ENCODE data around the gene OXCT2.
"Not testable (repeated sequence)": the region's sequence is repeated elsewhere in the genome, so short reads cannot be mapped to it uniquely, and the experiment has no call there.

The OXCT2 gene

GRCh38 chr1:39763619-39764374 is 7.4 kb downstream of the OXCT2 start:
- DNase-seq (ENCODE audit: low read depth in 2 of 3, low spot score in 1 of 3): not testable (repeated sequence)

DNA sequence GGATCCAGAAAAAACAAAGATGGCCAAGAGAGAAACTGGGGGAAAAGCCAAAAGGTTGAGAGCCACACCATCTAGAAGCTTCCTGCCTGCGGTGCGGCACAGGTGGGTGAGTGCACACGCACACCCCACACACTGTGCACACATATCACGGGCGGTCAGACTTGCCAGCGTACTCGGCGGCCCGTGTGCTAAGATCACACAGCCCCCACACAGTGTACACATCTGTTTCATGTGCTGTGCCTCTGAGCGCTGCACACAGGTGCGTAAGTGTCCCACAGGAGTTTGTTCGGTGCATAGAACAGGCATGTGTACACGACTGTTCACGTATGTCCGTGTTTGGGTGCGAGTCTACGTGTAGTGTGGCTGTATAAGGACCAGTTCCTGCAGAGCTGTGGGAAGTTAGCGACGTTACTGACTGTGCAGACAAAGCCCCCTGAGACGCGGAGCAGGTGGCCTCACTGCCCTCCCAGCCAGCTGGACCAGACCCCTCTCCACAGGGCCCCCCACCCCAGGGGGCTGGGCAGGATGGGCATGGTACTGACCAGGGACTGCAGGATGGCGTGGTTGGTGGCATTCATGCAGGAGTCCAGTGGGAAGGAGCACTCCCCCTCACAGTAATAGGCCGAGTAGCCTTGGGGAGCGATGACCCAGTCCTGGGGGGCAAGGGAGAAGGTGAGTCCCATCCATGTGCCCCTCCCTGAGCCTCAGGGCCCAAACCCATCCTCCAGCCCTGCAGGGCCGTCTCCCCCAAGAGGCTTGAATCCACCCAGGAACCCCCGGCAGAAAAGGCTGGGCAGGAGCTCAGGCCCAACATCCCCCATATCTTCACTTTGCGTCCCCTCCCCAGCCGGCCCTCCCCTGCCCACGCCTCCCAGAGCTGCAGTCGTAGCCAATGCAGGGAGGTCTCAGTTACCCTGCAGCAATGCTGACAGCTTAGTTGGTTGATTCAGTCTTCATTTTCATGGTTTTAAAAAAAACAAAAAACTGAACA is 8.3 kb downstream of the OXCT2 start:
- no peak for DNase-seq (ENCODE audit: low read depth in 2 of 3, low spot score in 1 of 3)

- DNase-seq (ENCODE audit: low read depth in 2 of 3, low spot score in 1 of 3): no peak
Observed at GRCh38 chr1:39761557-39762260, 9.4 kb downstream of the OXCT2 start.

DNA sequence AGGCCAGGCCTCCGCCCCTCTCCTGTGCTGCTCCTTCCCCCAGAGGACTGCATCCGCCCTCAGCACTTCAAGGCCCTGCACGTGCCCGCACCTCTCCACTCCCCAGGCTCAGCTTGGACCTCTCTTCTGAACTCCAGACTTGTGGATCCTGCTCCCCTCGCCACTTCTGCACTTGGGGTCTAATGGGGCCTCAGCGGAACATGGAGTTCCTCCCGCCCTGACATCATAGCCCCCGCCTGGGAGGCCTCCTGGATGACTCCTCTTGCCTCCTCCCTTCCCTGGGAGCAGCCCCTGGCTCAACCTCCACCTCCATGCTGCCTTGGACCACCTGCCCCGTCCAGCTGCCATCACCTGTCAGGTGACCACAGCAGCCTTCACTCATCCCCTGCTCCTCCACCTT is 10.1 kb downstream of the OXCT2 start:
- DNase-seq (ENCODE audit: low read depth in 2 of 3, low spot score in 1 of 3): no peak

DNA sequence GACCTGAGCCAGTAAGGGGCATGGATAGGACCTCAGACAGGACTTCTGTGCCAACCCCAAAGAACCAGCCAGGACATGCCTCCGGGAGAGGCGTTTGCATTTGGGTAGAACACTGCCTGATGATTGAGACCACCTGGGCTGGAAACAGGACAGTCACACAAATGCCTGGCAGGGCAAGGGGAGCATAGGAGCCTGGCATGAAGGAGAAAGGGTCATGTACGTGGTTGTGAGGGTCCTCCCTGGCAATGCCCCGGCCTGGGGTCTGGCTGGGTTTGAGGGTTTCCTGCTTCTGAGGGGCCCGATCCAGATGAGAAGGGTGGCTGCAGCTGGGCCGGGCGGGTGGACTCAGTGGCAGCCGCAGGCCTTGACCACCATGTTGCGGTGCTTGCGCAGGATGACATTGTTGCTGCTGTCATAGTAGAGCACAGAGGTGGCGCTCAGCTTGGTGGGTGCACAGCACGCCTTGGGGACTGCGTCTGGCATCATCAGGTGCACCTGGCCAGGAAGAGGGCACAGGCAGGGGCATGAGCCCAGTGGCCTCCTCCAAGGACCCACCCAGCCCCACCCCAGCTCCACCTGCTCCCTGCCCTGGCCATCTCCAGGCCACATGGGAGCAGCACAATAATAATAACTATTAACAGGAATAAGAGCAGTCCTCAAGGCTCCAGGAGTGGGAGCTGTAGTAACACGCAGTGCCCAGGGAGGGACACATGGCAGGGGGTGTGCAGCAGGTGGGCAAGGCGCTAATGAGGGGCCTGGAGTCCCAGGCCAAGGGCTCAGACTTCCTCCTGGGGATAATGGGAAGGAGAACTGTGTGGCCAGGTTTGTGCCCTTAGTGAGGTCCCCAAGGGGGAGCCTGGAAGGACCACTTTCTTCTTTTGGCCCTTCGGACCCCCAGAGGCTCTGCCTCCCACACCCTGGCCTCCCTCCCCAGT is 10.8 kb downstream of the OXCT2 start:
- DNase-seq (ENCODE audit: low read depth in 2 of 3, low spot score in 1 of 3): no peak

- DNase-seq (ENCODE audit: low read depth in 2 of 3, low spot score in 1 of 3): no peak
Observed at GRCh38 chr1:39759436-39759726, 11.8 kb downstream of the OXCT2 start.

- no peak for DNase-seq (ENCODE audit: low read depth in 2 of 3, low spot score in 1 of 3)
Observed at GRCh38 chr1:39758556-39759435, 12.4 kb downstream of the OXCT2 start.

DNA sequence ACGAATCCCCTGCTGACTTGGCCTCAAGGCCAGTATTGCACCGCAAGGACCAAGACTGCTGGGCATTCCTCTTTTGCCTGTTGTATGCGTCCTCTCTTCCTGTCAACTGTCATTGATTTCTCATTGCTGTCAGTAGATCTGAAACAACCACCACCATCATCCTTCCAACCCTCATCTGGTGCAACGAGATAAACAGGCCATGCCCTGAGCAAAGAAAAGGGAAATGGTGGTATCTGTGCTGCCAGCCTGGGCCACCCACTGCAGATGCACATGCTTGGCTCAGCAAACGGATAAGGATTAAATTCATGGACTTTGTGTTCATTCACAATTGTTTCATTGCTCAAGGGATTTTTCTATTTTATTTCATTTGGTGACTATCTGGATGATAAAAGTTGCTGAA is 13.6 kb downstream of the OXCT2 start:
- DNase-seq (ENCODE audit: low read depth in 2 of 3, low spot score in 1 of 3): no peak

DNA sequence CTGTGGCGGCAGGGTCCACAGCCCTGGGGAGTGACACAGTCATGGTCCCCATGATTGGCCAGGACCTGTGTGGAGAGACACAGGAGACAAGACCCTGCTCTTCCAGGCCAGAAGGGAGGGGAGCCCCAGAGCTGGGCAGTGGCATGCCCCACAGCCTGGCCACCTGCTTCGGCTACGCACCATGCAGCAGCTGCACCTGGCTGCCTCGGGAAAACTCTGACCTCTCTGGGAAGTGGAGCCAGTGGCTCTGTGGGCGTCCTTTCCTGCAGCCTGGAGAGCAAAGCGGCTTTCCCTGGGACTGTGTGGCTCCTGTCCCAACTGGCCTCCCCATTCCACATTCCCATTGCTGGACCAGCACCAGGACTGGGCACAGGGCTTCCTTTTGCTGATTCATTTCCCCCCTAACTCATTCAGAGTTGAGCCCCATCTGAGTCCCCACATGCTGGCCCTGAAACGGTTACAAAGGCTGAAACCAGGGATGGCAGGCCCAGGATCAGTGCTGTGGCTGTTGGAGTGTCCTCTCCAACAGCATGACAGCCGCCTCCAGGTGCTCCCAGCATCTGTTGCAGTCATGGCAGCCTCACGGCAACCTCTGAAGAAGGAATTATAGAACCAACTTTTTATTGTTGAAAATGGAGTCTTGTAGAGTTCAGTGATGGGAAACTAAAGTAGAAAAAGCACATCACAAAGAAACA is 15.0 kb downstream of the OXCT2 start:
- DNase-seq (ENCODE audit: low read depth in 2 of 3, low spot score in 1 of 3): no peak

DNA sequence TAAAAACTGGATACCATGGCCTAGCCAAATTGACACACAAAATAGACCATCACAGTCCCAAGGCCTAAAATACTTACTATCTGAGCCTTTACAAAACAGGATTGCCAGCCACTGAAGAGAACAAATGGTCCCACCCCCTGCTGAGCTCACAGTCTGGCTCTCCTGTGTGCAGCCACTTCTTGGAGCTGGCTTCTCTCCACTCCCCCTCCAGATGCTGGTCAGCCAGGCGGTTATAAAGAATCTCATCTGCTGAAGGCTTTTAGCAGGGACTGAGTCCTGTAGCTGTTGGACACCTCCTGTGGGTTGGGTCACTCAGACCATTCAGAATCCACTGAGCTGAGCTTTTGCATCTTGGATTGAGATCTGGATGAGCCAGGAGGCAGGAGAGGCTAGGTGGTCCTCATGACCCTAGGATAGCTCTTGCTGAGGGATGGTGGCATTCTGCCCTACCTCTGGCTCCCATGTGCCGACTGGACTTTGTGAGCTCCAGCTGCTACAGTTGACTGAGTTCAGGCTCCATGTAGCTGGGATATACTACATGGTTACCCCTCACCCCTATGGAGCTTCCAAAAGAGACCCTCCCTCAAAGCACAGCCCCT is 16.1 kb downstream of the OXCT2 start:
- DNase-seq (ENCODE audit: low read depth in 2 of 3, low spot score in 1 of 3): no peak

DNA sequence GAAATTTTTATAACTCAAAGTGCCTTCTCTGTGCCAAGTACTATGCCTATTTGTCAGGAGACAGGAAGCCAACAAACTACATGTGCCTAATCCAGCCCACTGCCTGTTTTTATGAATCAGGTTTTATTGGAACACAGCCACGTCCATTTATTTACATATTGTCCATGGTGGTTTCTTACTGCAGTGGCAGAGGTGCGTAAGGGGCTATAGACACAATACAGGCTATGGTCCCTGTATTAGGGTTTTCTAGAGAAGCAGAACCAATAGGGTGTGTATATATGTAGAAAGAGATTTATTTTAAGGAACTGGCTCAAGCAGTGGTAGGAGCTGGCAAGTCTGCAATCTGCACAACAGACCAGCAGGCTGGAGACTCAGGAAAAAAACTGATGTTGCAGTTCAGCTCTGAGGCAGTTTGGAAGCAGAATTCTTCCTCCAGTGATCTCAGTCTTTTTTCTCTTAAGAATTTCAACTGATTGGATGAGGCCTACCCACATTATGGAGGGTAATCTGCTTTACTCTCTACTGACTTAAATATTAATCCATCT is 17.1 kb downstream of the OXCT2 start:
- DNase-seq (ENCODE audit: low read depth in 2 of 3, low spot score in 1 of 3): no peak

DNA sequence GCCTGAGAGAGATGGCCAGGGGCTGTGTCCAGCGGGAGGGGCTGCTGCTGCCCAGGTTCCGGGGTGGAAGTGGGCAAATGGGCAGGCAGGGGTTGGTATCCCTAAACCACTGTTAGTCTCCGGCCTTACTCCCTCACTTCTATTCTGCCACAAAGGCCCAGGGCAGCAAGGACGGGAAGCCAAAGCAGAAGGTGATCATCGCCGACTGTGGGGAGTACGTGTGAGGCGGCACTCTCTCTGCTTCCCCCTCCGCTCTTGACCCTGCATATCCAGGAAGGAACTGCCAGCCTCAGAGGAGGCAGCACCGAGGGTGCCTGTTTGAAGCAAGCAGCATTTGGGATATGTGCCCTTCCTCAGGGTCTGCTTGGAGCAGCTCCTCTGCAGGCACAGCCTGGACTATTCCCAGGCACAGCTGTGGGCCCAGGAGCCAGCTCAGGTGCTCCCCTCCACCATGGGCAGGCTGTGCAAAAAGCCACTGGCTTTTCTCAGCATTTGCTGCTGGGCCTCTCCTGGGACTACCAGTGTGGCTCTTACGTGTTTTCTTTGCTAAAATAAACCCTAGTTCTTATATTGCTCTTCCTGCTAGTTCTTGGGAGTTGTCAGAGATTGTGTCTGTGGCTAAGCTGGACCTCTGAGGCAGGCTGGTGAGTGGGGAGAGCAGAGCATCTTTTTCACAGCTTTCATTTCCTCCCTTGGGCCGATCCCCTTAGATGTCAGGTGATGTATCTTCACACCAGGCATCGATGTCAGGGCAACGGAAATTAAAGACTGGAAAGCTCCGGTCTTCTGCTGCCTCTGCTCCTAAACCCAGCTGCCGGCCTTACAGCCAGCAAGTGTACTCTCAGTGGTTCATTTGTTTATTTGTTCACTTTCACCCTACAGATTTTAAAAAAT is 17.8 kb downstream of the OXCT2 start:
- no peak for DNase-seq (ENCODE audit: low read depth in 2 of 3, low spot score in 1 of 3)

- no peak for DNase-seq (ENCODE audit: low read depth in 2 of 3, low spot score in 1 of 3)
Observed at GRCh38 chr1:39752703-39753102, 18.4 kb downstream of the OXCT2 start.

GRCh38 chr1:39751595-39751994 is 19.6 kb downstream of the OXCT2 start:
- no peak for DNase-seq (ENCODE audit: low read depth in 2 of 3, low spot score in 1 of 3)

GRCh38 chr1:39745016-39745670 is 26.0 kb downstream of the OXCT2 start:
- no peak for DNase-seq (ENCODE audit: low read depth in 2 of 3, low spot score in 1 of 3)

GRCh38 chr1:39738622-39739366 is 32.4 kb downstream of the OXCT2 start, which contains the start of gene PPIE:
Gene PPIE (plus strand): TSS chr1:39738882. CDS start chr1:39738901, 19 bp downstream.
- peak; percentile 95 to 98 (median 96) for DNase-seq (ENCODE audit: low read depth in 2 of 3, low spot score in 1 of 3)
